Coronary artery (tissue), 2 donors: Measurements from ENCODE around the gene ADGRL1.

Source experiments
- DNase-seq: peaks from one replicate; pipeline ENCODE4 v3.0.0-alpha.2; 2017; ENCODE audit warnings: low spot score
- H3K27ac ChIP-seq, 2 donors: fragments of 200-600 bp; sonication (generic); one replicate each; pipeline ENCODE4 v1.5.1; 2016 to 2019
- H3K4me3 ChIP-seq: fragments of 200-600 bp; sonication (generic); 2 replicates; pipeline ENCODE4 v1.5.1; 2016; ENCODE audit warnings: mild to moderate bottlenecking, moderate library complexity
- TF ChIP-seq, protein P1 (sequence below): fragments of 200-600 bp; sonication (generic); IDR thresholded peaks from one replicate; pipeline ENCODE4 v1.5.1; 2019; ENCODE audit warnings: antibody characterized with exemption

Gene ADGRL1

DNA sequence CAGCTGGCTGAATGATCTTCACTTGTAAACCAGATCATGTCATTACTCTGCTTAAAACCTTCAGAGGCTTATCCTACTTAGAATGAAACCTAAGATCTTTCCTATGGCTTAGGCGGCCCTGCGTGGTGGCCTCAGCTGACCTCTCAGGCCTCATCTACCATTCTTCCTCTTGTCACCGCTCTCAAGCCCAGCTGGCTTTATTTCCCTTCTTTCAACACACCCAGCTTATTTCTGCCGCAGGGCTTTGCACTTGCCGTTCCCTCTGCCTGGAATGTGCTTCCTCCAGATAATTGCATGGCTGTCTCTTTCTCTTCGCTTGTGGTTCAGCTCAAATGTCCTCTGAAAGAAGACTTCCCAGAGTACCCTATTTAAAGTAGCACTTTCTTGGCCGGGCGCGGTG, 66.0 kb downstream of the ADGRL1 start:
- no peak overlapping the region for H3K27ac ChIP-seq
- no peak for DNase-seq

DNA sequence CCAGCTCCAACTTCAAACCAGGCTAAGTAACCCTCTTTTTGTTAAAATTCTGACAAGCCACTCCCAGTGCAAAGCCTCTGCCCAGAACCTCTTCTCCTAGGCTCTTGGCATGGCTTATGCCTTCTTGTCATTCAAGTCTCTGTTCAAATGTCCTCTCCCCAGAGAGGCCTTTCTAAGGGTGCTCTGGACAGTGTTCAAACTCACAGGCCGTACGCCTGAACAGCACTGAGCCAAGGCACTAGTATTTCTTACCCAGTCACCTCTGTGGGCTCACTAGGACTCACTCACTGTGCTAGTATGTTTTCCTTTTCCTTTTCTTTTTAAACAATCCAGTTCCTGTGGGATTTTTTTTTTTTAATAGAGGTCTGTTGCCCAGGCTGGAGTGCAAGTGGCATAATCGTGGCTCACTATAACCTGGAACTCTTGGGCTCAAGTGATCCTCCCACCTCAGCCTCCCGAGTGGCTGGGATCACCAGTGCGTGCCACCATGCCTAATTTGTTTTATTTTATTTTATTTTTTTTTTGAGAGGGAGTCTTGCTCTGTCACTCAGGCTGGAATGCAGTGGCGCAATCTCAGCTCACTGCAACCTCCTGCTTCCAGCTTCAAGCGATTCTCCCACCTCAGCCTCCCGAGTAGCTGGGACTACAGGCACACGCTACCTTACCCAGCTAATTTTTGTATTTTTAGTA, 67.2 kb downstream of the ADGRL1 start:
- TF ChIP-seq, protein P1, sequence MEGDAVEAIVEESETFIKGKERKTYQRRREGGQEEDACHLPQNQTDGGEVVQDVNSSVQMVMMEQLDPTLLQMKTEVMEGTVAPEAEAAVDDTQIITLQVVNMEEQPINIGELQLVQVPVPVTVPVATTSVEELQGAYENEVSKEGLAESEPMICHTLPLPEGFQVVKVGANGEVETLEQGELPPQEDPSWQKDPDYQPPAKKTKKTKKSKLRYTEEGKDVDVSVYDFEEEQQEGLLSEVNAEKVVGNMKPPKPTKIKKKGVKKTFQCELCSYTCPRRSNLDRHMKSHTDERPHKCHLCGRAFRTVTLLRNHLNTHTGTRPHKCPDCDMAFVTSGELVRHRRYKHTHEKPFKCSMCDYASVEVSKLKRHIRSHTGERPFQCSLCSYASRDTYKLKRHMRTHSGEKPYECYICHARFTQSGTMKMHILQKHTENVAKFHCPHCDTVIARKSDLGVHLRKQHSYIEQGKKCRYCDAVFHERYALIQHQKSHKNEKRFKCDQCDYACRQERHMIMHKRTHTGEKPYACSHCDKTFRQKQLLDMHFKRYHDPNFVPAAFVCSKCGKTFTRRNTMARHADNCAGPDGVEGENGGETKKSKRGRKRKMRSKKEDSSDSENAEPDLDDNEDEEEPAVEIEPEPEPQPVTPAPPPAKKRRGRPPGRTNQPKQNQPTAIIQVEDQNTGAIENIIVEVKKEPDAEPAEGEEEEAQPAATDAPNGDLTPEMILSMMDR: no peak
- H3K27ac ChIP-seq: peak overlapping the region; percentile 20 to 46
- H3K4me3 ChIP-seq: no peak overlapping the region
- no peak for DNase-seq

More for the DNA sequence above, 66.0 kb downstream of the ADGRL1 start:
- H3K4me3 ChIP-seq: no peak overlapping the region
- TF ChIP-seq, protein P1: no peak

DNA sequence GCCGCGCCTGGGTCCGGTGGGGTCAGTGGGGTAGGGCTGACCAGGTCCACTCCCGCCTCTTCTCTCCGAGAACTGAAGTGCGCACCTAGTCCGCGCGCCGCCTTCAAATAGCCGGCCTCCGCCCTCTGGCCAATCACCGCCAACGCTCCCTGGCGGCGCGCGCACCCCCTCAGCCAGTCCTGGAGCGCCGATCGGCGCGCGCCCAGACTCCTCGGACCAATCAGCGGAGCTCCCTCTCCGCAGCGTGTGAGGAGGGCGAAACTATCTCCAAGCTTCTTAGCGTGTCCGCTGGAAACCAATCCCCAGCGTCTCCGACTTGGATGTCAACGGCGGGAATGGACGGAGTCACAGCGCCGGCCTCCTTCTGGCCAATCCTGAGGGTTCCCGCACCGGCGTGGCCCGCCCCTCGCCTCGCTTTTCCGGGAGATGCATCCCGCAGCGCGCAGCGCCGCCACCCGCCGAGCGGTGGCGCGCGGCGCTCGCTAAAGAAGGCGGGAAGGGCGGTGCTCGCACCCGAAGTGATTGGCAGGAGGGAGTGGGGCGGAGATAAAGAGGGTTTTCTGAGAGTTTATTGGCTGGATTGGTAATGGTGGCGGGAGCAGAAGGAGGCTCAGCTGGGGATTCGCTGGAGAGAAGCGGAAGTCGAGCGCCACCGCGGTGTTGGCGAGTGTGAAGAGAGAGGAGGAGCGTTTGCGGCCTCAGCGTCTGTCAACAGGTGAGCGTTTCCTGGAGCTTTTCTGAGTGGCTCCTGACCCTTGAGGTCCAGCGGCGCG, 69.3 kb downstream of the ADGRL1 start, which contains the start of gene ASF1B:
TSS of gene ASF1B (minus strand) at position 81 of the 773 bp plus-strand sequence. CDS start 133 bp downstream, outside the sequence.
- Histone ChIP-seq H3K27ac (peak within 1 kb of the TSS; percentile 97), H3K4me3 (peak within 1 kb of the TSS; percentile 87)
- DNase-seq: peak; percentile 100
- TF ChIP-seq, protein P1: peak; percentile 79

DNA sequence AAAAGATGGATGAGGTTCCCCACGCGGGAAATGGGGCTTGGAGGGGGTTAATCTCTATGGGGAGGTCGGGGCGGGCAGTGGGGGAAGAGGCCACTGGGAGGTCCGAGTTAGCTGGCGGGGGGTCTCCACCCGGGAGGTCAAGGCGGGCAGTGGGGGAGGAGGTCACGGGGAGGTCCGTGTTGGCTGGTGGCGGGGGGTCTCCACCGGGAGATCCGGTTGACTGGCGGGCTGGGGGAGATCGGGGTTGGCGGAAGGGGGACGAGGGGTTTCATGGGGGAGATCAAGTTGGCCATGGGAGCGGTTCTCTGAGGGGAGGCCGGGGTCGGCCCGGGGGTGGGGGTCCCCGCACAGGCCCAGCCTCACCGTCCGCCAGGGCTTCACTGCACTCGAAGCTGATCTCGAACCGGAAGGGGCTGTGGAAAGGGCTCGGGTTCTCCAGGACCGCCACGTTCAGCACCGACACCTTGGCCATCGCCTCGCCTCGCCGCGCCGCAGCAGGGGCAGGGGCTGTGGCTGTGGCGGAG, 69.9 kb downstream of the ADGRL1 start:
- peak overlapping the region; percentile 81 for H3K4me3 ChIP-seq
- DNase-seq: no peak
- H3K27ac ChIP-seq: peak overlapping the region in 1 of 2 donors; percentile 77
- TF ChIP-seq, protein P1: no peak

DNA sequence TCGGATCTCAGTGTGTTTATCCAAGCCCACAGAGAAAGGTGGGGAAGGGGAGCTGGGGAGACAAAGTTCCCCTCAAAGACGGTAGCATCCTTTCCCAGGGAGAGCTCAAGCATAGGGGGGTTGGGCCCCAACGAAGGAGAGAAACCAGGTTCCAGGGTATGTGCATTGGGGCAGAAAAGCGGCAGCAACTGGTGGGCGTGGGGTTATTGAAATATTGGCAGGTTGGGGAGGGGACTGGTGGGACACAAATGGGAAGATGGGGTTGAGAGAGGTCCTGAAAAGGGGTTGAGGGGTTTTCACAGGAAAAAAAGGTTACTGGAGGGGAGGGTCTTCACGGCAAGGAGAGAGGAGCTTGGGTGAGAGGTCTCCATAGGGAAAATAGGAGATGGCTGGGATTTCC, 70.6 kb downstream of the ADGRL1 start:
- H3K27ac ChIP-seq: no peak overlapping the region
- DNase-seq: no peak
- TF ChIP-seq, protein P1: no peak
- no peak overlapping the region for H3K4me3 ChIP-seq

DNA sequence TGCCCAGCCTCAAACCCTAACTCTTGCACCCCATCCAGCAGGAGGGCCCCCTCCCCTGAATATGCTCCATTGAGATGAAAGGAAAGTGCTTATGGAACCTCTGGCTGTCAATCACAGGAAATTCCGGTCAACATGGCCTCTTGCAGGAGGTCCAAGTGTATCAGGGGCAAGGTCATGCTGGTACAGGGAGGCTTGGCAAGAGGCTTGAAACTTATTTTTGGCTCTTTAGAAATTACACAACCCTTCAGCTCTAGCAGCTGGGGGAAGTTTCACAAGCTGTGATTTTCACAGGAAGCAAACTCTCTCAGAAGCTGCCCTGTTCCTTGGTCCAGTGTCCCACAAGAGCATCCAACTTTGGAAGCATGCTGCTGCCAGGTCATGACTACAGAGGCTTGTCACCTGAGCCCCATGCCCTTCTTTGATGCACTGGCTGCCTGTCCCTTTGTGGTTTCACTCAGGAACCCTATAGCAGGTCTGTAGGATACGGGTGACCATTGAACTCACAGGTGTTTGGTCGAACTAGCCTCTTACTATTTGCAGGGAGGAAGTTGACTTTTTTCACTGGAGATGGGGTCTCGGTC, 78.0 kb downstream of the ADGRL1 start:
- TF ChIP-seq, protein P1: no peak
- no peak for DNase-seq
- H3K27ac ChIP-seq: peak overlapping the region in 1 of 2 donors; percentile 53
- H3K4me3 ChIP-seq: no peak overlapping the region
